HepG2 (cell line): ENCODE results near the gene CNDP1. TPM values are rescaled to one million over a fixed set of nuclear protein-coding genes. Genes with fewer than 3 reads are reported as not detected.

Experiments
- ATAC-seq: fragments of 200-7000 bp; cut with Tn5 transposase; 3 replicates; pipeline ENCODE4 v1.9.1; 2020; ENCODE audit warnings: mild to moderate bottlenecking, moderate library complexity
- BruUV-seq: library from RNA; stranded (reverse); fragments of 400-500 nt; replicated peaks from 2 replicates; lab custom pipeline; 2021; lab: Mats Ljungman, UMichigan
- CTCF ChIA-PET: fragments of 300-600 bp; formaldehyde crosslinking; extraction: SDS; loops from one replicate; lab custom pipeline; 2021; ENCODE audit warnings: low total read pairs, inconsistent platforms, low intra/inter-chr PET ratio; lab: Yijun Ruan, JAX
- POLR2A ChIA-PET: fragments of 350-600 bp; sonication (Branson Sonifier 250); formaldehyde crosslinking; loops from one replicate; lab custom pipeline; 2020; ENCODE audit warnings: antibody characterized with exemption, inconsistent platforms; lab: Yijun Ruan, JAX
- DNase-seq: peaks from one replicate; pipeline ENCODE4 v3.0.0-alpha.2; 2015; ENCODE audit warnings: low spot score
- FAIRE-seq: peaks from 3 replicates; lab custom pipeline; 2011; peaks lifted over from hg19 to GRCh38; lab: Jason Lieb, UNC
- H2AFZ ChIP-seq: one replicate; pipeline ENCODE4 v1.6.1; 2011; ENCODE audit warnings: low read length, inconsistent platforms
- H3K27ac ChIP-seq: fragments of 300-600 bp; 3 replicates; pipeline ENCODE4 v1.8.0; 2011; ENCODE audit warnings: mixed run types, mild to moderate bottlenecking, mixed read lengths, low read length, inconsistent platforms; ENCODE audit not compliant: insufficient read depth; ENCODE audit errors: extremely low read length
- H3K27me3 ChIP-seq, 2 experiments: fragments of 200-600 bp in 1 of 2; 2 replicates in 1 of 2; 3 replicates in 1 of 2; pipeline versions ENCODE4 v1.6.0 to v1.8.0; 2011; ENCODE audit warnings: low read length in 2 of 2, mild to moderate bottlenecking in 2 of 2, moderate library complexity in 2 of 2, inconsistent platforms in 1 of 2; ENCODE audit not compliant: insufficient read depth in 2 of 2, control insufficient read depth in 1 of 2
- H3K36me3 ChIP-seq, 2 experiments: fragments of 200-600 bp in 1 of 2; replicated peaks in 1 of 2; 2 replicates in 1 of 2; 3 replicates in 1 of 2; pipeline versions ENCODE4 v1.5.1 to v1.8.0; 2011; ENCODE audit warnings: low read length in 2 of 2, inconsistent platforms in 1 of 2; ENCODE audit not compliant: insufficient read depth in 2 of 2, control insufficient read depth in 1 of 2
- H3K4me1 ChIP-seq: 2 replicates; pipeline ENCODE4 v1.5.1; 2012; ENCODE audit warnings: low read length, inconsistent platforms; ENCODE audit not compliant: insufficient read depth
- H3K4me2 ChIP-seq: 2 replicates; pipeline ENCODE4 v1.6.0; 2011; ENCODE audit warnings: low read depth, low read length, inconsistent platforms
- H3K4me3 ChIP-seq, 3 experiments: fragments of 200-600 bp in 1 of 3; sonication (generic), shearing (Covaris generic) in 1 of 3; replicated peaks in 1 of 3; 2 replicates each; pipeline ENCODE4 v1.5.1; 2011 to 2016; ENCODE audit warnings: low read length in 3 of 3, inconsistent platforms in 2 of 3, low read depth in 2 of 3, mild to moderate bottlenecking in 2 of 3, control low read depth in 1 of 3, mixed read lengths in 1 of 3; ENCODE audit not compliant: insufficient read depth in 1 of 3
- H3K79me2 ChIP-seq: one replicate; pipeline ENCODE4 v1.6.1; 2011; ENCODE audit warnings: low read length, inconsistent platforms; ENCODE audit not compliant: insufficient read depth
- H3K9ac ChIP-seq: 2 replicates; pipeline ENCODE4 v1.6.0; 2011; ENCODE audit warnings: mild to moderate bottlenecking, low read depth, low read length, inconsistent platforms; ENCODE audit not compliant: insufficient read depth
- H3K9me3 ChIP-seq: 2 replicates; pipeline ENCODE4 v1.5.1; 2012; ENCODE audit warnings: mild to moderate bottlenecking, low read length
- H4K20me1 ChIP-seq: 2 replicates; pipeline ENCODE4 v1.6.0; 2011; ENCODE audit warnings: inconsistent platforms, mild to moderate bottlenecking, low read length, moderate library complexity; ENCODE audit not compliant: insufficient read depth
- CHD4 ChIP-seq: fragments of 200-600 bp; sonication (generic); IDR thresholded peaks from 2 replicates; pipeline ENCODE4 v1.7.0; 2017; ENCODE audit warnings: mild to moderate bottlenecking, low read length, borderline replicate concordance
- DNMT3B ChIP-seq: conservative IDR thresholded peaks from 2 replicates; pipeline ENCODE4 v1.6.1; 2016; ENCODE audit warnings: missing biosample characterization, control low read depth
- FOXA3 ChIP-seq: IDR thresholded peaks from 2 replicates; pipeline ENCODE4 v1.6.1; 2016; ENCODE audit warnings: missing genetic modification reagents, missing compliant biosample characterization
- JARID2 ChIP-seq: sonication (generic); formaldehyde crosslinking; IDR thresholded peaks from 2 replicates; pipeline ENCODE4 v1.8.1; 2023; ENCODE audit warnings: missing genetic modification reagents, inconsistent platforms; ENCODE audit not compliant: insufficient replicate concordance
- NR1H2 ChIP-seq: sonication (generic); formaldehyde crosslinking; IDR thresholded peaks from 2 replicates; pipeline ENCODE4 v1.8.1; 2022; ENCODE audit warnings: low read depth, missing genetic modification reagents, borderline replicate concordance
- NR3C1 ChIP-seq: sonication (generic); formaldehyde crosslinking; IDR thresholded peaks from 2 replicates; pipeline ENCODE4 v1.4.0; 2020; ENCODE audit warnings: missing genetic modification reagents
- SP140L ChIP-seq: sonication (generic); formaldehyde crosslinking; IDR thresholded peaks from 2 replicates; pipeline ENCODE4 v1.4.0; 2020; ENCODE audit warnings: missing genetic modification reagents, borderline replicate concordance
- U2AF2 ChIP-seq: fragments of 200-400 bp; formaldehyde crosslinking; IDR thresholded peaks from 2 replicates; pipeline ENCODE4 v1.6.1; 2017; ENCODE audit warnings: low read depth, mild to moderate bottlenecking, low read length
- ZHX2 ChIP-seq, 2 experiments: sonication (generic) in 1 of 2; formaldehyde crosslinking in 1 of 2; IDR thresholded peaks; 2 replicates each; pipeline versions ENCODE4 v1.6.1 to v1.9.0; 2014 to 2022; ENCODE audit warnings: antibody characterized with exemption in 1 of 2, borderline replicate concordance in 1 of 2, inconsistent platforms in 1 of 2, low read depth in 1 of 2, missing genetic modification reagents in 1 of 2
- ZNF75D ChIP-seq: sonication (generic); formaldehyde crosslinking; IDR thresholded peaks from 2 replicates; pipeline ENCODE4 v1.8.1; 2023; ENCODE audit warnings: missing genetic modification reagents, mild to moderate bottlenecking, borderline replicate concordance
- ZSCAN5A ChIP-seq: sonication (generic); formaldehyde crosslinking; IDR thresholded peaks from 2 replicates; pipeline ENCODE4 v1.8.0; 2022; ENCODE audit warnings: mild to moderate bottlenecking, missing genetic modification reagents, borderline replicate concordance
- ZSCAN9 ChIP-seq: IDR thresholded peaks from 2 replicates; pipeline ENCODE4 v1.6.1; 2016; ENCODE audit warnings: borderline replicate concordance
- WGBS: methylation state at CpG from one replicate; pipeline ENCODE4 v1.1.6; 2017; ENCODE audit warnings: low lambda C conversion rate; 5-methylcytosine and 5-hydroxymethylcytosine counted together
- in situ Hi-C: cut with HindIII; loops from 2 replicates; pipeline ENCODE4 v1.10.0; 2017; ENCODE audit warnings: low pct_unique_long_range_greater_than_20kb; ENCODE audit not compliant: extremely low pct_ligation_motif_present
- intact Hi-C: fragments of 100-400 bp; cut with micrococcal nuclease; formaldehyde crosslinking; loops from one replicate; pipeline ENCODE4 v1.10.0; 2022; ENCODE audit not compliant: unreplicated experiment
- polyA plus RNA-seq, 8 experiments: library from polyadenylated mRNA; depleted of rRNA in 3 of 8; stranded (reverse) in 7 of 8; unstranded in 1 of 8; fragments of >200 nt; fragmentation: Illumina TruSeq in 4 of 8; extraction: Trizol in 4 of 8; gene quantifications; 2 replicates each; pipeline versions ENCODE4 v1.2.1 to v1.2.3, GENCODE V29; 2011 to 2016; ENCODE audit warnings: low read depth in 4 of 8, missing spikeins in 1 of 8, mixed read lengths in 1 of 8; ENCODE audit not compliant: insufficient read depth in 1 of 8
- total RNA-seq, 5 experiments: library from RNA; depleted of rRNA; stranded (reverse); fragments of >200 nt; fragmentation: Illumina TruSeq; extraction: Trizol; gene quantifications; 2 replicates each; pipeline ENCODE4 v1.2.3, GENCODE V29; 2016; ENCODE audit warnings: low read depth in 1 of 5

CNDP1 gene
- total and polyA plus RNA-seq, 2 of the 13 experiments (the other 11 are each of a cell fraction or from before 2014, with no cell fraction given) = 0.01 TPM; not detected in 1

- H3K4me1 ChIP-seq = no peaks in the 10 kb centered on the region
- no peaks in the 10 kb centered on the region for H3K9me3 ChIP-seq
- 85% methylated on average over 8 of the region's 8 CpGs for WGBS
- H3K4me3 ChIP-seq = no peak overlapping the region
- FAIRE-seq (no peak), DNase-seq (no peak), ATAC-seq (no peak)
- POLR2A ChIA-PET = no interaction called here
- BruUV-seq = no TSS peak
- H3K27me3 ChIP-seq = no peaks in the 10 kb centered on the region
- H4K20me1 ChIP-seq = no peaks in the 10 kb centered on the region
- no peaks in the 10 kb centered on the region; a peak in 1 of 5 replicates for H3K36me3 ChIP-seq
- in situ Hi-C loops = no loop called here
- no peak overlapping the region for H2AFZ ChIP-seq
- H3K79me2 ChIP-seq = peaks cover 3% of the 10 kb centered on the region
- H3K27ac ChIP-seq = no peak overlapping the region
- CTCF ChIA-PET = no interaction called here
- TF ChIP-seq ZHX2 (IDR thresholded peaks at IDR 0.05; ENCODE audit: low read depth) = no peak
- TF ChIP-seq ZHX2 (CRISPR knock-in tag; IDR thresholded peaks at IDR 0.05; ENCODE audit: borderline replicate concordance) = no peak
- TF ChIP-seq CHD4 = no peak
- TF ChIP-seq NR1H2 (CRISPR knock-in tag) = no peak
- no peak for TF ChIP-seq ZSCAN9
- no peak for TF ChIP-seq JARID2
- no peak for TF ChIP-seq ZNF75D (CRISPR knock-in tag)
- no peak for TF ChIP-seq U2AF2
- no peak for TF ChIP-seq FOXA3 (CRISPR knock-in tag)
- TF ChIP-seq NR3C1 (CRISPR knock-in tag) = no peak
- TF ChIP-seq SP140L (CRISPR knock-in tag) = no peak
- TF ChIP-seq DNMT3B (CRISPR knock-in tag) = no peak
- TF ChIP-seq ZSCAN5A (CRISPR knock-in tag) = no peak
- no peak overlapping the region for H3K9ac ChIP-seq
- intact Hi-C loops = no loop called here
- H3K4me2 ChIP-seq = no peak overlapping the region
These were observed 90.2 kb downstream of the CNDP1 start for GRCh38 chr18:74624466-74624865.
